HL-60 (cell line): ENCODE data around the gene PUDP.
A peak's percentile ranks its signal among the peaks of the same experiment; 100 is the strongest.

ENCODE experiments used
- DNase-seq, 2 experiments: peaks; one replicate each; pipeline ENCODE4 v3.0.0-alpha.2; 2010 to 2020; ENCODE audit warnings: low read depth in 1 of 2, low spot score in 1 of 2
- H3K27ac ChIP-seq: fragments of 250-450 bp; sonication (Bioruptor Pico); replicated peaks from 2 replicates; pipeline ENCODE4 v1.5.1; 2020; ENCODE audit warnings: mild to moderate bottlenecking, moderate library complexity
- H3K27me3 ChIP-seq: fragments of 250-450 bp; sonication (Bioruptor Pico); 2 replicates; pipeline ENCODE4 v1.5.1; 2021; ENCODE audit warnings: mild to moderate bottlenecking, moderate library complexity; ENCODE audit not compliant: insufficient read depth, poor library complexity, severe bottlenecking
- H3K4me3 ChIP-seq: replicated peaks from 2 replicates; pipeline ENCODE4 v1.5.1; 2011; ENCODE audit warnings: mild to moderate bottlenecking, control low read depth, low read length; ENCODE audit not compliant: insufficient read depth
- CTCF ChIP-seq: IDR thresholded peaks from one replicate; pipeline ENCODE4 v1.5.1; 2011; ENCODE audit warnings: low read length, control low read depth, inconsistent platforms; ENCODE audit not compliant: insufficient read depth
- GABPA ChIP-seq: IDR thresholded peaks from 2 replicates; pipeline ENCODE4 v1.6.1; 2012; ENCODE audit warnings: low read depth
- POLR2AphosphoS5 ChIP-seq: IDR thresholded peaks from 2 replicates; pipeline ENCODE4 v1.6.1; 2012; ENCODE audit warnings: low read depth
- SPI1 ChIP-seq: IDR thresholded peaks from 2 replicates; pipeline ENCODE4 v1.6.1; 2012; ENCODE audit warnings: low read depth, mild to moderate bottlenecking, borderline replicate concordance
- TF ChIP-seq, protein P1 (sequence below): IDR thresholded peaks from 2 replicates; pipeline ENCODE4 v1.6.1; 2012; ENCODE audit warnings: low read depth; ENCODE audit not compliant: insufficient replicate concordance

PUDP gene

DNA sequence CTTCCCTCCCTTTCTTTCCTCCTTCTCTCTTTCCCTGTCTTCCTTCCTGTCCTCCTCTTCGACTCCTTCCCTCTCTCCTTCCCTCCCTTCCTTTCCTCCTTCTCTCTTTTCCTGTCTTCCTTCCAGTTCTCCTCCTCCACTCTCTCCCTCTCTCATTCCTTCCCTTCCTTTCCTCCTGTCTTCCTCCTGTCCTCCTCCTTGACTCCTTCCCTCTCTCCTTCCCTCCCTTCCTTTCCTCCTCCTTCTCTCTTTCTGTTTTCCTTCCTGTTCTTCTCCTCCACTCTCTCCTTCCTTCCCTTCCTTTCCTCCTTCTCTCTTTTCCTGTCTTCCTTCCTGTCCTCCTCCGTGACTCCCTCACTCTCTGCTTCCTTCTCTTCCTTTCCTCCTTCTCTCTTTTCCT, 5.3 kb upstream of the PUDP start:
- H3K27ac ChIP-seq = no peak overlapping the region
- H3K4me3 ChIP-seq = no peak overlapping the region
- no peak for TF ChIP-seq GABPA
- no peak for TF ChIP-seq POLR2AphosphoS5
- TF ChIP-seq, protein P1, sequence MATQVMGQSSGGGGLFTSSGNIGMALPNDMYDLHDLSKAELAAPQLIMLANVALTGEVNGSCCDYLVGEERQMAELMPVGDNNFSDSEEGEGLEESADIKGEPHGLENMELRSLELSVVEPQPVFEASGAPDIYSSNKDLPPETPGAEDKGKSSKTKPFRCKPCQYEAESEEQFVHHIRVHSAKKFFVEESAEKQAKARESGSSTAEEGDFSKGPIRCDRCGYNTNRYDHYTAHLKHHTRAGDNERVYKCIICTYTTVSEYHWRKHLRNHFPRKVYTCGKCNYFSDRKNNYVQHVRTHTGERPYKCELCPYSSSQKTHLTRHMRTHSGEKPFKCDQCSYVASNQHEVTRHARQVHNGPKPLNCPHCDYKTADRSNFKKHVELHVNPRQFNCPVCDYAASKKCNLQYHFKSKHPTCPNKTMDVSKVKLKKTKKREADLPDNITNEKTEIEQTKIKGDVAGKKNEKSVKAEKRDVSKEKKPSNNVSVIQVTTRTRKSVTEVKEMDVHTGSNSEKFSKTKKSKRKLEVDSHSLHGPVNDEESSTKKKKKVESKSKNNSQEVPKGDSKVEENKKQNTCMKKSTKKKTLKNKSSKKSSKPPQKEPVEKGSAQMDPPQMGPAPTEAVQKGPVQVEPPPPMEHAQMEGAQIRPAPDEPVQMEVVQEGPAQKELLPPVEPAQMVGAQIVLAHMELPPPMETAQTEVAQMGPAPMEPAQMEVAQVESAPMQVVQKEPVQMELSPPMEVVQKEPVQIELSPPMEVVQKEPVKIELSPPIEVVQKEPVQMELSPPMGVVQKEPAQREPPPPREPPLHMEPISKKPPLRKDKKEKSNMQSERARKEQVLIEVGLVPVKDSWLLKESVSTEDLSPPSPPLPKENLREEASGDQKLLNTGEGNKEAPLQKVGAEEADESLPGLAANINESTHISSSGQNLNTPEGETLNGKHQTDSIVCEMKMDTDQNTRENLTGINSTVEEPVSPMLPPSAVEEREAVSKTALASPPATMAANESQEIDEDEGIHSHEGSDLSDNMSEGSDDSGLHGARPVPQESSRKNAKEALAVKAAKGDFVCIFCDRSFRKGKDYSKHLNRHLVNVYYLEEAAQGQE = no peak
- H3K27me3 ChIP-seq = no peaks in the 10 kb centered on the region
- DNase-seq = no peak

DNA sequence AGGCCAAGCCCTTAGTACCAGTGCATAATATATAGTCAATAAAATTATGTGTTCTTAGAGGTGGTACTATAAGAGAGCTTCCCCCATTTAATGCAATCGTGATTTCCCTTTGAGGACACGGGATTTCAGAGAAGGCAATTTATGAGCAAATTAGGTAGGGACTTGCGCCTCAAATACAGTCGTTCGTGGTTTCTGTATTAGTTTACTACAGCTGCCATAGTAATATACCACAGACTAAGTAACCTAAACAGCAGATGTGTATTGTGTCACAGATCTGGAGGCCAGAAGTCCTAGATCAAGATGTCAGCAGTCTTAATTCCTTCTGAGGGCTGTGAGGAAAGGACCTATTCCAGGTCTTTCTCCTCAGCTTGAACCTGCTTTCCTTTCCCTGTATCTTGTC, 1.5 kb upstream of the PUDP start:
- TF ChIP-seq SPI1 (no peak), POLR2AphosphoS5 (no peak), CTCF (no peak), GABPA (no peak)
- TF ChIP-seq, protein P1 = no peak
- no peak overlapping the region for H3K27ac ChIP-seq
- no peaks in the 10 kb centered on the region for H3K27me3 ChIP-seq
- no peak for DNase-seq
- H3K4me3 ChIP-seq = no peak overlapping the region

DNA sequence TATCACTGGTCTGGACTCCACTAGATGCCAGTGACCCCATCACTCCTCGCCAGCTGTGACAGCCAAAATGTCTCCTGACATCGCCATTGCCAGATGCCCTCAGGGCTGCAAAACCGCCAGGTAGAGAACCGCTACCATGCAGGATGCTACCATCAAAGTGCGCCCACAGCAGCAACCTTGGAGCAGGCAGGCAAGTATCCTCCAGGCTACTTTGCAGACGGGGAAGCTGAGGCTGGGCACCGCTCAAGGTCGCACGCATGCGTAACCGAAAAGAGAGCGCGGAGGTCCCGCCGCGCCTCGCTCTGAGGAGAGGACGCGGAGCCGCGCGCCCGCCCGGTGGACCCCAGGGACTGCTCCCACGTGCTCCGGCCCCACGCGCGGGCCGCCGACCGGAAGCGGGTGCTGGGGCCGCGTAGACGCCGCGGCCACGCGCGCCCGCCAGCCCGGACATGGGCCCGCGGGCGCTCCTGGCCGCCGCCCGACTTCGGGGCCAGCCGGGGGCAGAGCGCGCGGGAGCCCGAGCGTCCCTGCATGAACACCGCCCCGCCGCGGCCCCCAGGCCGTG, 458 bp downstream of the PUDP start, which contains the start of gene STS:
STS (plus strand) TSS at position 300 of the 565 bp plus-strand sequence. CDS start 105,488 bp downstream, outside the sequence.
- peak in 1 of 2 experiments; percentile 36 for DNase-seq
- H3K27ac ChIP-seq = peak within 1 kb of the TSS; percentile 89
- no peak for TF ChIP-seq GABPA
- peak; percentile 23; the same call in 1 of the 2 replicates for TF ChIP-seq POLR2AphosphoS5

DNA sequence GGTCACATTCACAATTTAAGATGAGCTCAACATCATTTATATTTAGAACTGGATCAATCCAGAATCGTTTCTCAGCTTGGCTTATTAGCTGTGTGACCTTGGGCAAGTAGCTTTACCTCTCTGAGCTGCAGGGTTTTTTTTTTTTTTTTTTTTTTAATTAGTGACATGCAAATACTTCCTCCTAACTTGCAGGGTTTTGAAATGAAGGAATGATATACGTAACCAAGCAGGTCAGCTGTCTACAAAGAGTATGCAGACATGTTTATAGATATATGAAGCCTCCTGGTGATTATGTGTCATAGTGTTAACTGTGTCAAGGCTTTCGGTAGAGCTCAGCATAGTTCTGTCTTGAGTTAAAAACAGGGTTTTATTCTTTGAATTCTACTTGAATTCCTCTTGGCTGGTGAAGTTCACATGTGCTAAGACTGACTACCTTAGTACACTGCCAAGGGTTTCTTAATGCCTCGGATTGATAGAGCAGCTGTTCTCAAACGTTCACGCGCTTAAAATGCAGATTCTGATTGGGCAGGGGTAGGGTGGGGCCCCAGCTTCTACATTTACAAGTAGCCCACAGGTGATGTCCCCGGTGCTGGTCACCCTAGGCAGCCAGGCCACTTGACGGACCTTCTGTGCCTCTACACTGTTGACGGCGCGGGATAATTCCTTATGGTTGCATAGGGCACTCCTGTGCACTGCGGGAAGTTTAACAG, 1.1 kb downstream of the PUDP start:
- no peaks in the 10 kb centered on the region for H3K27me3 ChIP-seq
- H3K4me3 ChIP-seq = peak overlapping the region; percentile 82
- peak overlapping the region; percentile 89 for H3K27ac ChIP-seq
- peak in 1 of 2 experiments; percentile 34 for DNase-seq
- TF ChIP-seq POLR2AphosphoS5 (no peak), GABPA (no peak), SPI1 (no peak)

More for the DNA sequence above, 458 bp downstream of the PUDP start, which contains the start of gene STS:
- H3K4me3 ChIP-seq = peak within 1 kb of the TSS; percentile 82
- no peaks in the 10 kb centered on the region for H3K27me3 ChIP-seq

GRCh38 chrX:7146020-7146702, 1.8 kb downstream of the PUDP start:
- no peak overlapping the region; the same call in 1 of the 2 replicates for H3K27ac ChIP-seq
- no peaks in the 10 kb centered on the region for H3K27me3 ChIP-seq
- DNase-seq = no peak
- TF ChIP-seq, protein P1 = no peak
- no peak for TF ChIP-seq CTCF
- TF ChIP-seq POLR2AphosphoS5 = no peak
- TF ChIP-seq SPI1 = no peak
- H3K4me3 ChIP-seq = no peak overlapping the region
